ENCODE results near the gene GBP1.

GBP1 gene

GRCh38 chr1:89070509-89070908, 5.5 kb upstream of the GBP1 start:
- Histone ChIP-seq H3K27ac (replicated peaks; ENCODE audit: low read length) (no peak overlapping the region), H3K4me3 (ENCODE audit: low read length in 2 of 2) (no peak overlapping the region), H2BK5ac (ENCODE audit: low read length) (no peak overlapping the region), H3K4me1 (ENCODE audit: control insufficient read depth in 2 of 2, insufficient read depth in 1 of 2, low read depth in 1 of 2, low read length in 2 of 2) (no peaks in the 10 kb centered on the region), H3K36me3 (replicated peaks in 1 of 2; ENCODE audit: control insufficient read depth in 2 of 2, insufficient read depth in 2 of 2, low read length in 2 of 2) (no peaks in the 10 kb centered on the region), H4K91ac (ENCODE audit: low read depth, low read length, poor library complexity) (no peak overlapping the region), H3K18ac (ENCODE audit: low read length) (no peak overlapping the region), H3K9ac (ENCODE audit: low read depth, low read length, poor library complexity) (no peak overlapping the region), H2BK120ac (ENCODE audit: low read depth, low read length) (no peak overlapping the region), H3K9me3 (replicated peaks in 1 of 2; ENCODE audit: control insufficient read depth in 2 of 2, insufficient read depth in 1 of 2, low read depth in 1 of 2, low read length in 2 of 2) (no peaks in the 10 kb centered on the region), H3K14ac (ENCODE audit: low read length) (no peak overlapping the region), H4K8ac (ENCODE audit: low read depth, low read length) (no peak overlapping the region), H3K4ac (ENCODE audit: low read length) (no peak overlapping the region), H3K23ac (ENCODE audit: low read depth, low read length, poor library complexity) (no peak overlapping the region), H3K4me2 (ENCODE audit: insufficient read depth, low read length, poor library complexity, severe bottlenecking) (no peak overlapping the region), H3K79me1 (ENCODE audit: low read depth, low read length) (no peaks in the 10 kb centered on the region), H2BK15ac (ENCODE audit: low read length) (no peak overlapping the region), H3K27me3 (ENCODE audit: control insufficient read depth in 3 of 3, insufficient read depth in 3 of 3, low read depth in 1 of 3, low read length in 3 of 3) (no peaks in the 10 kb centered on the region), H2BK12ac (ENCODE audit: low read length) (no peak overlapping the region), H2AFZ (ENCODE audit: low read length) (no peak overlapping the region), H2AK5ac (ENCODE audit: low read depth, low read length) (no peak overlapping the region)
- no CpG with 5 or more reads among the region's 1 CpG for WGBS, 2 donors (ENCODE audit: extremely low coverage in 2 of 2, insufficient read length in 2 of 2, insufficient replicate concordance in 1 of 2)
- no peak for DNase-seq (ENCODE audit: low spot score)

GRCh38 chr1:89069951-89070350, 4.9 kb upstream of the GBP1 start:
- no peak overlapping the region for H3K4me2 ChIP-seq (ENCODE audit: insufficient read depth, low read length, poor library complexity, severe bottlenecking)
- no CpG with 5 or more reads among the region's 2 CpGs for WGBS, 2 donors (ENCODE audit: extremely low coverage in 2 of 2, insufficient read length in 2 of 2, insufficient replicate concordance in 1 of 2)
- H3K18ac ChIP-seq (ENCODE audit: low read length) = no peak overlapping the region
- H3K4me3 ChIP-seq (ENCODE audit: low read length in 2 of 2) = no peak overlapping the region
- H3K14ac ChIP-seq (ENCODE audit: low read length) = no peak overlapping the region
- H3K9ac ChIP-seq (ENCODE audit: low read depth, low read length, poor library complexity) = no peak overlapping the region
- H2AK5ac ChIP-seq (ENCODE audit: low read depth, low read length) = no peak overlapping the region
- H3K27ac ChIP-seq (replicated peaks; ENCODE audit: low read length) = no peak overlapping the region
- no peak overlapping the region for H3K23ac ChIP-seq (ENCODE audit: low read depth, low read length, poor library complexity)
- no peaks in the 10 kb centered on the region for H3K36me3 ChIP-seq (replicated peaks in 1 of 2; ENCODE audit: control insufficient read depth in 2 of 2, insufficient read depth in 2 of 2, low read length in 2 of 2)
- H2BK12ac ChIP-seq (ENCODE audit: low read length) = no peak overlapping the region
- H4K91ac ChIP-seq (ENCODE audit: low read depth, low read length, poor library complexity) = no peak overlapping the region
- H3K4ac ChIP-seq (ENCODE audit: low read length) = no peak overlapping the region
- DNase-seq (ENCODE audit: low spot score) = no peak
- H2BK5ac ChIP-seq (ENCODE audit: low read length) = no peak overlapping the region
- no peaks in the 10 kb centered on the region for H3K9me3 ChIP-seq (replicated peaks in 1 of 2; ENCODE audit: control insufficient read depth in 2 of 2, insufficient read depth in 1 of 2, low read depth in 1 of 2, low read length in 2 of 2)
- H3K4me1 ChIP-seq (ENCODE audit: control insufficient read depth in 2 of 2, insufficient read depth in 1 of 2, low read depth in 1 of 2, low read length in 2 of 2) = no peaks in the 10 kb centered on the region
- H2BK15ac ChIP-seq (ENCODE audit: low read length) = no peak overlapping the region
- no peak overlapping the region for H2BK120ac ChIP-seq (ENCODE audit: low read depth, low read length)
- no peaks in the 10 kb centered on the region for H3K27me3 ChIP-seq (ENCODE audit: control insufficient read depth in 3 of 3, insufficient read depth in 3 of 3, low read depth in 1 of 3, low read length in 3 of 3)
- H2AFZ ChIP-seq (ENCODE audit: low read length) = no peak overlapping the region
- H4K8ac ChIP-seq (ENCODE audit: low read depth, low read length) = no peak overlapping the region
- no peaks in the 10 kb centered on the region for H3K79me1 ChIP-seq (ENCODE audit: low read depth, low read length)

GRCh38 chr1:89068291-89068690, 3.3 kb upstream of the GBP1 start:
- H4K8ac ChIP-seq (ENCODE audit: low read depth, low read length) = no peak overlapping the region
- H2AFZ ChIP-seq (ENCODE audit: low read length) = no peak overlapping the region
- no peaks in the 10 kb centered on the region for H3K9me3 ChIP-seq (replicated peaks in 1 of 2; ENCODE audit: control insufficient read depth in 2 of 2, insufficient read depth in 1 of 2, low read depth in 1 of 2, low read length in 2 of 2)
- no peak for DNase-seq (ENCODE audit: low spot score)
- no peak overlapping the region for H3K18ac ChIP-seq (ENCODE audit: low read length)
- no peak overlapping the region for H2BK5ac ChIP-seq (ENCODE audit: low read length)
- no peaks in the 10 kb centered on the region for H3K79me1 ChIP-seq (ENCODE audit: low read depth, low read length)
- H3K4me3 ChIP-seq (ENCODE audit: low read length in 2 of 2) = no peak overlapping the region
- no peak overlapping the region for H3K4me2 ChIP-seq (ENCODE audit: insufficient read depth, low read length, poor library complexity, severe bottlenecking)
- H3K27me3 ChIP-seq (ENCODE audit: control insufficient read depth in 3 of 3, insufficient read depth in 3 of 3, low read depth in 1 of 3, low read length in 3 of 3) = no peaks in the 10 kb centered on the region
- H3K14ac ChIP-seq (ENCODE audit: low read length) = no peak overlapping the region
- no peak overlapping the region for H3K27ac ChIP-seq (replicated peaks; ENCODE audit: low read length)
- H3K4me1 ChIP-seq (ENCODE audit: control insufficient read depth in 2 of 2, insufficient read depth in 1 of 2, low read depth in 1 of 2, low read length in 2 of 2) = no peaks in the 10 kb centered on the region
- no peak overlapping the region for H2AK5ac ChIP-seq (ENCODE audit: low read depth, low read length)
- no peaks in the 10 kb centered on the region for H3K36me3 ChIP-seq (replicated peaks in 1 of 2; ENCODE audit: control insufficient read depth in 2 of 2, insufficient read depth in 2 of 2, low read length in 2 of 2)
- no peak overlapping the region for H4K91ac ChIP-seq (ENCODE audit: low read depth, low read length, poor library complexity)
- H3K23ac ChIP-seq (ENCODE audit: low read depth, low read length, poor library complexity) = no peak overlapping the region
- H3K9ac ChIP-seq (ENCODE audit: low read depth, low read length, poor library complexity) = no peak overlapping the region
- H3K4ac ChIP-seq (ENCODE audit: low read length) = no peak overlapping the region
- H2BK15ac ChIP-seq (ENCODE audit: low read length) = no peak overlapping the region
- no peak overlapping the region for H2BK120ac ChIP-seq (ENCODE audit: low read depth, low read length)
- H2BK12ac ChIP-seq (ENCODE audit: low read length) = no peak overlapping the region

- Histone ChIP-seq H3K14ac (ENCODE audit: low read length) (no peak overlapping the region), H3K4me3 (ENCODE audit: low read length in 2 of 2) (no peak overlapping the region), H3K9ac (ENCODE audit: low read depth, low read length, poor library complexity) (no peak overlapping the region), H2AK5ac (ENCODE audit: low read depth, low read length) (no peak overlapping the region), H3K27ac (replicated peaks; ENCODE audit: low read length) (no peak overlapping the region), H3K79me1 (ENCODE audit: low read depth, low read length) (no peaks in the 10 kb centered on the region), H3K4me1 (ENCODE audit: control insufficient read depth in 2 of 2, insufficient read depth in 1 of 2, low read depth in 1 of 2, low read length in 2 of 2) (no peaks in the 10 kb centered on the region), H3K4ac (ENCODE audit: low read length) (no peak overlapping the region), H2BK120ac (ENCODE audit: low read depth, low read length) (no peak overlapping the region), H3K23ac (ENCODE audit: low read depth, low read length, poor library complexity) (no peak overlapping the region), H3K36me3 (replicated peaks in 1 of 2; ENCODE audit: control insufficient read depth in 2 of 2, insufficient read depth in 2 of 2, low read length in 2 of 2) (no peaks in the 10 kb centered on the region), H2AFZ (ENCODE audit: low read length) (no peak overlapping the region), H3K27me3 (ENCODE audit: control insufficient read depth in 3 of 3, insufficient read depth in 3 of 3, low read depth in 1 of 3, low read length in 3 of 3) (no peaks in the 10 kb centered on the region), H3K9me3 (replicated peaks in 1 of 2; ENCODE audit: control insufficient read depth in 2 of 2, insufficient read depth in 1 of 2, low read depth in 1 of 2, low read length in 2 of 2) (no peaks in the 10 kb centered on the region), H4K91ac (ENCODE audit: low read depth, low read length, poor library complexity) (no peak overlapping the region), H2BK5ac (ENCODE audit: low read length) (no peak overlapping the region), H3K18ac (ENCODE audit: low read length) (no peak overlapping the region), H2BK12ac (ENCODE audit: low read length) (no peak overlapping the region), H3K4me2 (ENCODE audit: insufficient read depth, low read length, poor library complexity, severe bottlenecking) (no peak overlapping the region), H4K8ac (ENCODE audit: low read depth, low read length) (no peak overlapping the region), H2BK15ac (ENCODE audit: low read length) (no peak overlapping the region)
- no CpG with 5 or more reads among the region's 4 CpGs for WGBS, 2 donors (ENCODE audit: extremely low coverage in 2 of 2, insufficient read length in 2 of 2, insufficient replicate concordance in 1 of 2)
- no peak for DNase-seq (ENCODE audit: low spot score)
Observed at GRCh38 chr1:89064632-89065031, 376 bp downstream of the GBP1 start.
